ENCODE results near the gene HSDL2.
"Not testable (repeated sequence)": the region's sequence is repeated elsewhere in the genome, so short reads cannot be mapped to it uniquely, and the experiment has no call there.

The HSDL2 gene

DNA sequence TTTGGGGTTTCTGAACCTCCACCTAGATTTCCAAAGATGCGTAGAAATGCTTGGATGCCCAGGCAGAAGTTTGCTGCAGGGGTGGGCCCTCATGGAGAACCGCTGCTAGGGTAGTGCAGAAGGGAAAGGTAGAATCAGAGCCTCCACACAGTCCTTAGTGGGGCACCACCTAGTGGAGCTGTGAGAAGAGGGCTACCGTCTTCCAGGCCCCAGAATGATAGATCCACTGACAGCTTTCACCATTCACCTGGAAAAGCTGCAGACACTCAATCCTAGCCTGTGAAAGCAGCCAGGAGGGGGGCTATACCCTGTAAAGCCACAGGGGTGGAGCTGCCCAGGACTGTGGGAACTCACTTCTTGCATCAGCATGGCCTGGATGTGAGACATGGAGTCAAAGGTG, 13.3 kb upstream of the HSDL2 start:
- no peak for DNase-seq (ENCODE audit: low read depth)

DNA sequence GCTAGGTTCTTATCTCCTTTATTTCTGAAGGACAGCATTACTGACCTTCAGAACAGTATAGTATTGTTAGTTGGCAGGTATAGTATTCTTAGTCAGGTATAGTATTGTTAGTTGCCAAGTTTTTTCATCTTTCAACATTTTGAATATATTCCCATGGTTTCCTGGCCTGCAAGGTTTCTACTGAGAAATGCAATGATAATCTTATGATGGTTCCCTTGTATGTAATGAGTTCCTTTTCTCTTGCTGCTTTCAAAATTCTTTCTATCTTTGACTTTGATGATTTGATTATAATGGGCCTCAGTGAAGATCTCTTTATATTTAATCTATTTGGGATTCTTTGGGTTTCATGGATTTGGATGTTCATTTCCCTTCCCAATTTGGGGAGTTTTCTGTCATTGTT, 12.4 kb upstream of the HSDL2 start:
- no peak for DNase-seq (ENCODE audit: low read depth)

DNA sequence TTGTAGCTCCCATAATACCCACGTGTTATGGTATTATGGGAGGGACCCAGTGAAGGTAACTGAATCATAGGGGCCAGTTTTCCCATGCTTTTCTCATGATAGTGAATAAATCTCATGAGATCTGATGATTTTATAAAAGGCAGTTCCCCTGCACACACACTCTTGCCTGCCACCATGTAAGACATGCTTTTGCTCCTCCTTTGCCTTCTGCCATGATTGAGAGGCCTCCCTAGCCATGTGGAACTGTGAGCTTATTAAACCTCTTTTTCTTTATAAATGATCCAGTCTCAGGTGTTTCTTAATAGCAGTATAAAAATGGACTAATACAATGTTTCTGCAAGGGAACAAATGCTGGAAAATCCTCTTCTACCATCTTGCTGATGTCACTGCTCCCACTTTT, 10.1 kb upstream of the HSDL2 start:
- no peak for DNase-seq (ENCODE audit: low read depth)

DNA sequence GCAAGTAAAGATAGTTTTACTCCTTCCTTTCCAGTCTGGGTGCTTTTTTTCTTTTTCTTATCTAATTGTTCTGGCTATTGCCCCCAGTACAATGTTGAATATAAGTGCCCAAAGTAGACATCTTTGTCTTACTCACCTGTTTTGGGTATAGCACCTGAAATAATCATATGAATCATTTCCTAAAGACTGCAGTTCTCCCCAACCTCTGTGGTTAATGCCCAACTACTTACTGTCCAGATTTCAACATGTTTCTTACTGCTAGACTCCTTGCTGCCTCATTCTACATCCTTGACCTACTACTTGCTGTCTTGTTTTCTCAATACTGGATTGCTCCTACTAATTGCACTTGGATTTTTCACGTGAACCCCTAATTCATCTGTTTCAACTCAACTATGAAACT, 8.8 kb upstream of the HSDL2 start:
- no peak for DNase-seq (ENCODE audit: low read depth)

DNA sequence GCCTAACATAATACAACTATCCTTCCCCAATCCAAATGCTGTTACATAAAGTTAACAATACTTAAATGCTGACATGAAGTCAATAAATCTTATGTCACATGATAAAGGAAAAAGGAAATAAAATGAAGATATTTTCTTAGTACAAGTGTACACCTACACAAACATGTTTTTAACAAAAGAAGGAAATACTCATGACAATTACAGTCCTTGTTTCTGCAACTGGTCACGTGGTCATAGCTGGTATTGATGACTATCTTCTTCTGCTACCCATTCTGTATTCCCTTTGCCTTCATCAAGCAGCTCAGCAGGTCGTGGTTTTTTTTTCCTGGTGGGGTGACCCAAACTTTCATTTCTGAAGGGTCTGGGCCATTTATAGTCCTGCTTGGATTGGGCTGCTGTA, 6.2 kb upstream of the HSDL2 start:
- DNase-seq (ENCODE audit: low read depth) = not testable (repeated sequence)

DNA sequence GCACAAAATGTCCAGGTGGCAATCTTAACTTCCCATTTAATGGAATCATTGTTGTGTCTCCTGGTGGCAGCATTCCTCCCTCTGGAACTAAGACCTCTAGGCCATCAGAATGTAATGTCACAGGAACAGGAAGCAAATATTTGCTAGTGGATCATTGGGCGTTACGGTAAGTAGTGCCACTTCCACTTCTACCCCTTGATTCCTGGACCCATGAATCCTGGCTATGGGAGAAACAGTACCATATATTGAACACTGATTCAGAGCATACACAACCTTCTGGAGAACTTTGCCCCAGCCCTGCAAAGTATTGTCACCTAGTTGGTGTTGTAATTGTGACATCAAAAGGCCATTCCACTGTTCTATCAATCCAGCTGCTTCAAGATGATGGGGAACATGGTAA, 5.7 kb upstream of the HSDL2 start:
- DNase-seq (ENCODE audit: low read depth) = not testable (repeated sequence)

DNA sequence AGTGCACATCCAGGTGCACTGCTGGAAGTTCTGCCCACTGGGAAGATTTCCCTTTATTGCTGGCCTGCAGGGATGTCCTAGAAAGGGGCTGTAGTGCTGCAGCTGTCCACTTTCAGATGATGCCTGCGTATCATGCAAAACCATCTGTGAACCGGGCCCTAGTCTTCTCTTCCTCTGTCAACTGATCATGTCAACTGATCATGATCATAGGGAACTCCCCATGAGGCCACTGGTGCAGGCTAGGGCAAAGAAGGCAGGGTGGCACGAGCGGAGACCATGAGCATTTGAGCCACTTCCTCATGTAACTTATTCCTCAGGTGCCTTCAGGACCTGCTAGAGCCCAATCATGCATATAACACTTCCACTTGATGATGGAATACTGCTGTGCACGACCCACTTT, 4.5 kb upstream of the HSDL2 start:
- DNase-seq (ENCODE audit: low read depth) = no peak

DNA sequence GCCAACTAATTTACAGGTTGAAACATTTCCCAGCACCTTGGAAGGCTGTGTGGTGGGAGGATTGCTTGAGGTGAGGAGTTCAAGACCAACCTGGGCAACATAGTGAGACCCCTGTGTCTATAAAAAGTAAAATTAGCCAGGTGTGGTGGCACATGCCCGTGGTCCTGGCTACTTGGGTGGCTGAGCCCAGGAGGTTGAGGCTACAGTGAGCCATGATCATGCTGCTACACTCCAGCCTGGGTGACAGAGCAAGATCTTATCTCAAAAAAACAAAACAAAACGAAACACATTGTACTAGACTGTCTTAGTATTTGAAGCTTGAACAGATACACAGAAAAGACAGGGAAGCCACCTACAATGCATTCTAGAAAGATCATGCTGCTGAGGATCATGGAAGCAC, 2.8 kb upstream of the HSDL2 start:
- no peak for DNase-seq (ENCODE audit: low read depth)

DNA sequence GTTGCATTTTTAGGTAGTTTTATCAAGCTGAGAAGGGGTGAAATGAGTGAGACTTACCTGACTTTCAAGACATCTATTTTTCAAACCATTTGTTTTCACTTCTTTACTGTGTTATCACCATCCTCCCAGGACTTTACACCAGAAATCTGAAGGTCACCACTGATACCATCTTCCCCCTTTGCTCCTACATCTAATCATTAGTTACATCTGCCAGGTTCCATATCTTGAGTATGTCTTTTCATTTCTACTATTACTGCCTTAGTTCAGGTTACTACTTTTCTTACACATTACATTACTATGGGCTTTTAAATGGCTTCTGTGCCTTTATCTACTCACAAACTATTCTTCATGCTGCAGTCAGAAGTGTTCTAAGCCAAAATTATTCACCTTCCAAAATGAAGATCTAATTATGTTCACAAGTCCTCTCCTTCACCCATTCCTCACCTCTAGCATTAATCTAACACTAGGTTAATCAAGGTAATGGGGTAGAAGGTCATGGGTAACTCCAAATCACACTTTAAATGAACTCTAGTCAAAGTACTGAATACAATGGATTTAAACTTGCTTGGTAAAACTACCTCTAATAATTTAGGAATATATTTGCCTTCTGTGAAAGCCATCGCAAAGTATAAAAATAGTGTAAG, 2.1 kb upstream of the HSDL2 start:
- no peak for DNase-seq (ENCODE audit: low read depth)

DNA sequence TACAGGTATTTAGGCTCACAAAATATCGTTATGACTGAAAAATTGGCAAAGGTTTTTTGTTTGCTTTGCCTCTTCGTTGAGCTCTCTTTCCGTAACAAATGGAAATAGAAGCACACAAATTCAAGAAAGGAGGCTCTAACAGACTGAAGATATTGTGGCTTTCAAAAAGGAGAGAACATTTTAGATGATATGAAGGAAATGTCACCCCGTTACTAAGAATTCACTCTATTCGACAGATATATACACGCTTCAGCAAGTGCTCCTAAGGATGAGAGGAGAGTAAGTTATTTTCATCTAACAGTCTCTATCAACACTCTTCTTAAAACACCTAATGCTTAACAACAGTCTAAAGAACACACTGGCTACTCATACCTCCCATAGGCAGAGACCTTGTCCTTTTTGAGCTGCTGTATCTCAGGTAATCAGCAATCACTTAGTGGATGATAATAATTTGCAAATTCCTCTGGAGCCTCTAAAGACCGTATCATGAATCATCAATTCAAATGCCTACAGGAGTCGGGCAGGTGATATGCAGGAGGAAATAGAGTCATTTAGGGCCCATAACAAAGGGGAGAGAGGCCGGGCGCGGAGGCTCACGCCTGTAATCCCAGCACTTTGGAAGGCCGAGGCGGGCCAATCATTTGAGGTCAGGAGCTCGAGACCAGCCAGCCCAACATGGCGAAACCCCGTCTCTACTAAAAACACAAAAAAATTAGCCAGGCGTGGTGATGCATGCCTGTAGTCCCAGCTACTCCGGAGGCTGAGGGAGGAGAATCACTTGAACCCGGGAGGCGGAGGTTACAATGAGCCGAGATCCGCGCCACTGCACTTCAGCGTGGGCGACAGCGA, 1.4 kb upstream of the HSDL2 start:
- no peak for DNase-seq (ENCODE audit: low read depth)

DNA sequence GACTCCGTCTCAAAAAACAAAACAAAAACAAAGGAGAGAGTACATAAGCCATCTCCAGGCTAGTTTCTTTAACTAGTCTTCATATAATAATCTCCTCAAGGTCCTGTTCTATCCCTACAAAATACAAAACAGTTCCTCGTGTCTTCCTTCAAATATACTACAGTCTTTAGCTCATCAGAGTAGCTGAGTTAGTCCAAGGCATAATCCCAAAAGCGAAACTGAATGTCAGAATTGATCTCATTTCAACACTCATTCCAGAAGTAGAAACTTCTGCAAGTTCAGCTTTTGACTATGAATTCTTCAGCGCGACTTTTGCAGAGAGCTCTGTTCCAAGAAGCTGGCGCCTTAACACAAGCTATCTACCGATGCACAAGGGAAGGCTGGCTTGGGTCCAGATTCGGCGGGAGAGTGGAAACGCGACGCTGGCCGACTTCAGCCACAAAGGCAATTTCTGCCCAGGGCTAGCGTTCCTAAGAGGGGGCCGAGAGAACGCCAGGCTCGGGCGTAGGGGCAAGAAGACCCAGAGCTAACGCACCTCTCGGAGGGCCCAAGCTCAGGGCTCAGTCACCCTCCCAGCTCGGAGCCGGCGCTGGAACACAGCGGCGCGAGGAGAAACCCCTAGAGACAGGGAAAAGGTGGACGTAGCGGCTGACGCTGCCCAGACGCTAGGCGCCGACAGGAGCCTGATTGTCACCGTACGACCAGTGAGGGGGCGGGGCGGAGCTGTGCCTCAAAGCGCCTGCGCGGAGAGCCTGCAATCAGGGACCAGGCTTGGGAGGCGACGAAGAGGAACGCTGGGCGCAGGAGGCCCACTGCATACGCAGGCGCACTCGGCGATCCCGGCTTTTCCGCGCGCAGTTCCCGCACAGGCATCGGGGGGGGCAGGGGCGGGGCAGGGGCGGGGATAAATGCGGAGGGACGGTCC, 469 bp upstream of the HSDL2 start:
- peak; percentile 95 for DNase-seq (ENCODE audit: low read depth)

DNA sequence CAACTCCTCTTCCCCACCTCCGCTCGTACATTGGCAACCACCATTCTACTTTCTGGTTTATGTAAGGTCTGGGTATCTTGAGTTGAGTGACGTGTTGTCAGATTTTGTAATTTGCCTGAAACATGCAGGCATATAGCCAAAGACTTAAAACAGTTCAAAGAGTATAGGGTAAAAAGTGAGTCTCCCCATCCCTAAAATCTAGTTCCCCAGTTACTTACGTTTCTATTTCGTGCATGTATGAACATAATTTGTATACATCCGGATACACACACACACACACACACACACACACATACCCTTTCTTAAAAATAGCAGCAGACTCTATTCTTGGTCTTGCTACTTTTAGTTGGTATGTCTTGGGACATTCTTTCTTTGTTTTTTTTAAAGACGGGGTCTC, 915 bp downstream of the HSDL2 start:
- peak; percentile 80 for DNase-seq (ENCODE audit: low read depth)

DNA sequence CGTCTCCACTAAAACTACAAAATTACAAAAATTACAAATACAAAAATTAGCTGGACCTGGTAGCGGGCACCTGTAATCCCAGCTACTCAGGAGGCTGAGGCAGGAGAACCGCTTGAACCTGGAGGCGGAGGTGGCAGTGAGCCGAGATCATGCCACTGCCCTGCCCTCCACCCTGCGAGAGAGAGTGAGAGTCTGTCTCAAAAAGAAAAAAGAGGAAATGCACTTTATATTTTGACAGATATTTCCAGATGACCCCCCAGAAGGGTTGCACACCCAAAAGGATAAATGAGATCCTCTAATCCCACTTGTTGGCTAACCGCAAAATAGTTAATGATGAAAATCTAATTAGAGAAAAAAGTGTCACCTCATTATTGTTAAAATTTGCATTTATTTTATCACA, 2.2 kb downstream of the HSDL2 start:
- DNase-seq (ENCODE audit: low read depth) = no peak

DNA sequence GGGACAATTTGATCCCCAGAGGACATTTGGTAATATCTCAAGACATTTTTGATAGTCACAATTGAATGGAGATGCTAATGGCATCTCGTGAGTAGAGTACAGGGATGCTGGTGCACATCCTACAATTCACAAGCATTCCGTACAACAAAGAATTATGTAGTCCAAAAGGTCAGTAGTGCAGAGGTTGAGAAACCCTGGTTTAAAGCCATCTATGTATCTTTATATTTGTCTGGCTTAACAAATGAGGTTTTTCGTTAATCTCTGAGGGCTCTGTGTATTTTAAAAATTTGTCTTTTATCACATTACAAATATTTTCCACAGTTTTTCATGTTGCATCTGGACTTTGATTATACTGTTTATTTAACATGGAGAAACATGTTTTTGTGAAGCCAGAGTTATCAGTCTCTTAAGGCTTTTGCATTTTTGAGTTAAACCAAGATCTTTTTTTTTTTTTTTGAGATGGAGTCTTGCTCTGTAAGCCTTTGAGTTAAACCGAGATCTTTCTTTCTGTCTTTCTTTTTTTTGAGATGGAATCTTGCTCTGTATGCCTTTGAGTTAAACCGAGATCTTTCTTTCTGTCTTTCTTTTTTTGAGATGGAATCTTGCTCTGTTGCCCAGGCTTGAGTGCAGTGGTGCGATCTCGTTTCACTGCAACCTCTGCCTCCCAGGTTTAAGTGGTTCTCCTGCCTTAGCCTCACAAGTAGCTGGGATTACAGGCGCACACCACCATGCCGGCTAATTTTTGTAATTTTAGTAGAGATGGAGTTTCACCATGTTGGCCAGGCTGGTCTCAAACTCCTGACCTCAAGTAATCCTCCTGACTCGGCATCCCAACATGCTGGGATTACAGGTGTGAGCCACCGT, 2.8 kb downstream of the HSDL2 start:
- peak; percentile 69 for DNase-seq (ENCODE audit: low read depth)

DNA sequence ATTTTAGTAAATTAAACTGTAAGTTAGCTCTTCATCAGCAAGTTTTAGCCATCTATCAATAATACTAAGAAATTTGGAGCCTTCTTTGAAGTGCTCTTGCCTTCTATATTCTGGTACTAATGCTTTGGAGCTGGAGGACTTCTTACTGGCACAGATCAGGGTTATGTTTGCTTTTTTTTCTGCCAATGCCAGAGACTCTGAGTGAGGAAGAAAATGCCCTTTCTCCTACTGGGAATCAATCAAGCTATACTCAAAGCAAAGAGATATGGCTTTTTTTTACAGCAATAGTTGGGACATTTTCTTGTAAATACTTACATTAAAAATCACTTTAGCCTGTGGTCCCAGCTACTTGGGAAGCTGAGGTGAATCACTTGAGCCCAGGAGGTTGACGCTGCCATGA, 4.3 kb downstream of the HSDL2 start:
- no peak for DNase-seq (ENCODE audit: low read depth)

DNA sequence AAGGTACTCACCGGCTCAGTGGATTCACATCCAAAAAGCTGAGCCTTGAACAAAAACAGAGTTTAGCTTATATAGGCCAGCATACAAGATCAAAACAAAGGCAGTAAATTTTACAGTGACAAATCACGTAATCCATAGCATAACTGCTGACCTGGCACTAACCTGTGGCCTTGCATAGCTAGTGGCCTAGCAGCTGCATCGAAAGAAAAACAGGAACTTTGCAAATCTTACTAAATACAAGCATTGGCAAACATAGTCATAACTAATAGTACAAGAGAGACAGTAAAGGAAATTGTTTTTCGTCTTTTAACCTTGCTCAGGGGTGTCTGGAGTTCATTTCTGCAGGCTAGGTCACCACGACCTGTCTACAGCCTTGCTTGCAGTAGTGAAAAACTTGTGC, 4.8 kb downstream of the HSDL2 start:
- no peak for DNase-seq (ENCODE audit: low read depth)

DNA sequence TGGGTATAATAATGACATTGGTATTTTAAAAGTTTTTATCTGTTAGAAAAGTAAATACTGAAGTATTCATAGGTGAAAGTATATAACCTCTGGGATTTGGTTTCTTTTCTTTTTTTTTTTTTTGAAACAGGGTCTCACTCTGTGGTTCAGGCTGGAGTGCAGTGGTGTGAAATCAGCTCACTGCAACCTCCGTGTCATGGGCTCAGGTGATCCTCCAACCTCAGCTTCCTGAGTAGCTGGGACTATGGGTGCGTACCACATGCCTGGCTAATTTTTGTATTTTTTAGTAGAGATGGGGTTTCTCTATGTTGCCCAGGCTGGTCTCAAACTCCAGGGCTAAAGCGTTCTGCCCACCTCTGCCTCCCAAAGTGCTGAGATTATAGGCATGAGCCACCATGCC, 7.2 kb downstream of the HSDL2 start:
- DNase-seq (ENCODE audit: low read depth) = no peak

DNA sequence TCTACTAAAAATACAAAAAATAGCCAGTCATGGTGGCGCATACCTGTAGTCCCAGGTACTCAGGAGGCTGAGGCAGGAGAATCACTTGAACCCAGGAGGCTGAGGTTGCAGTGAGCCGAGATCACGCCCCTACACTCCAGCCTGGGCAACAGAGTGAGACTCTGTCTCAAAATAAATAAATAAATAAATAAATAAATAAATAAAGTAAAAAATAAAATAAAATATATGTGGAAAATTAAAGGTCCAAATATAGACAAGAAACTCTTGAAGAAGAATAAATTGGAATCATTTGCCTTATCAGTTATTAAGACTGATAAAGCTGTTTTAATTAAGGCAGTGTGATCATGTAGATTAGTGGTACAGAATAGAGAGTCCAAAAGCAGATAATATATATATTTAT, 10.0 kb downstream of the HSDL2 start:
- not testable (repeated sequence) for DNase-seq (ENCODE audit: low read depth)

DNA sequence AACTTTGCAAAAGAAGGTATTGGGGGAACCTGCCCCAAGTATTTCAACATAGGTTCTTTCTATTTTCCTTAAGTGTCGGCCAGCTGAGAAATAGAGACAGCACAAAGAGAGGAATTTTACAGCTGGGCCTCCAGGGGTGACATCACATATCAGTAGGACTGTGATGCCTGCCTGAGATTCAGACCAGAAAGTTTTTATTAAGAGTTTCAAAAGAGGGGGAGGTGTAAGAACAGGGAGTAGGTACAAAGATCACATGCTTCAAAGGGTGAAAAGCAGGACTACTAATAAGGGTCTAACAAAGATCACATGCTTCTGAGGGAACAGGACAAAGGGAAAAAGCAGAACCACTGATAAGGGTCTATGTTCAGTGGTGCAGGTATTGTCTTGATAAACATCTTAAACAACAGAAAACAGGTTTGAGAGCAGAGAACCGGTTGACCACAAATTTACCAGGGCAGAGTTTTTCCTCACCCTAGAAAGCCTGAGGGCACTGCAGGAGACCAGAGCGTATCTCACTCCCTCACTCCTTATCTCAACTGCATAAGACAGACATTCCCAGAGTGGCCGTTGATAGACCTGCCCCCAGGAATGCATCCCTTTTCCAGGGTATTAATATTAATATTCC, 12.1 kb downstream of the HSDL2 start:
- not testable (repeated sequence) for DNase-seq (ENCODE audit: low read depth)

DNA sequence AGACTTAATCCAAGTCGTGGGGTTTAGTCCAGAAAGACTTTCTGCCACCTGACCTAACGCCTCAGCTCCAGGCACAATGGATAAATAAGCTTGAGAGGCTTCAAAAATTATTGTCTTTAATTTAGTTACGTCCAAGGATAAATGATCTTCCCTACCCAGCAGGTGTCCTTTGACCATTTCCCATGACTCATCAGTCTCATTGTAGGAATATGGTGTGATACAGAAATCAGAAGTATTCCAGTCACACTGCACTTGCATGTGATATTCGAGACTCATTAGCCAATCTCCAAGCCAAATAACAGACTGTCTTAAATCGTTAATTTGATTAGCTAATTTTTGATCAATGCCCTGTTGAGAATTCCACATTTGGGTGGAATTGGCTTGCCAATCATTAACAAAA, 13.2 kb downstream of the HSDL2 start:
- DNase-seq (ENCODE audit: low read depth) = not testable (repeated sequence)

DNA sequence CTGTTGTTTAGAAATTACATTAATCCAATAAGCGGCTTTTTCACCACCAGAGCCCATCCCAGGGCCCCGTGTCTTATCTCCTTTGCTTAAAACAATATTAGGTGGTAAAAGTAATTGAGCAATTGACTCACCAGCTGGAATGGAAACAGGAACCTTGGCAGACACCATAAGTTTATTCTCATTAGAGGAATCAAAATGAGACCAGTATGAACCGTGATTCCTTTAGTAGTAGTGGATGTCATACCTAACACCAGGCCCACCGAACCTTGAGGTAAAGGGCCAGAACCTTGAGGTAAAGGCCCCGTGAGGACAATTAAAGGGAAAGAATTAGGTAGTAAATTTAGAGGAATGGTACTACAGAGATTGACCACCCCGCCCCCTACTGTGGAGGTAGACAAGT, 16.5 kb downstream of the HSDL2 start:
- DNase-seq (ENCODE audit: low read depth) = no peak
